A673 (cell line): ENCODE results near the gene ESR1.

Source experiments
- CTCF ChIP-seq: fragments of 300-800, 200-600 bp; sonication (generic); conservative IDR thresholded peaks from 2 replicates; pipeline ENCODE4 v1.5.1; 2017; ENCODE audit warnings: low read depth, mild to moderate bottlenecking, antibody characterized with exemption, low read length, moderate library complexity, mixed read lengths
- EZH2 ChIP-seq: fragments of 200-600 bp; sonication (generic); IDR thresholded peaks from 2 replicates; pipeline ENCODE4 v1.6.1; 2017; ENCODE audit warnings: borderline replicate concordance, low read depth, mild to moderate bottlenecking, mixed read lengths, antibody characterized with exemption, low read length; ENCODE audit not compliant: poor library complexity, severe bottlenecking

DNA sequence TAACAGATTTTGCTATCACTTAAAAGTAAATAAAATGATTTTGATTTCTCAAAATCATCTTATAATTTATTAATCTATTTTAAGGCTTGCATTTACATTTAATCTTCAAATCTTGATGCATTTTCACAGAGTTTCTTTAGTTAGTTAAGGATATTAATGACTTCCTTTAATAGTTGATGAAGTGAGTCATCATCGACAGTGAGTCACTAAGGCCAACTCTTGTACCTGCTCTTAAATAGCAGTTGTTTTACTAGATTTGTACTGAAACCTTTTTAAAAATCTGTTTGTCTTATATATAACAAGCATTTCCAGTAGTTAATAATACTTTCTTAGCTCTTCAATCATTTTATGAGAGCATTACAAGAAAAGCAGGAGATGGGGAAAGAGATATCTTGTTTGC is 191.7 kb downstream of the ESR1 start:
- TF ChIP-seq CTCF (no peak), EZH2 (no peak)
